Effector CD8-positive, alpha-beta T cell (primary cell): ENCODE results near the gene LTC4S.
A peak's percentile ranks its signal among the peaks of the same experiment; 100 is the strongest.

Experiments
- DNase-seq: peaks from one replicate; lab custom pipeline; 2025; lab: John Stamatoyannopoulos, UW

The LTC4S gene

GRCh38 chr5:179812135-179812825 lies 18.5 kb downstream of the LTC4S start:
- no peak for DNase-seq

- no peak for DNase-seq
These were observed 19.3 kb downstream of the LTC4S start for GRCh38 chr5:179812997-179813607.

- DNase-seq = no peak
These were observed 20.3 kb downstream of the LTC4S start for GRCh38 chr5:179814090-179814489.

- DNase-seq = no peak
These were observed 21.9 kb downstream of the LTC4S start for GRCh38 chr5:179815491-179816249.

- DNase-seq = no peak
These were observed 22.6 kb downstream of the LTC4S start for GRCh38 chr5:179816401-179816795.

- no peak for DNase-seq
These were observed 23.1 kb downstream of the LTC4S start for GRCh38 chr5:179816796-179817469.

- DNase-seq = no peak
These were observed 23.7 kb downstream of the LTC4S start for GRCh38 chr5:179817470-179817840.

- no peak for DNase-seq
These were observed 24.3 kb downstream of the LTC4S start for GRCh38 chr5:179817890-179818745.

GRCh38 chr5:179818746-179819295 lies 25.0 kb downstream of the LTC4S start:
- DNase-seq = peak; percentile 73

- no peak for DNase-seq
These were observed 25.7 kb downstream of the LTC4S start for GRCh38 chr5:179819296-179820126.

- no peak for DNase-seq
These were observed 26.3 kb downstream of the LTC4S start for GRCh38 chr5:179820127-179820482.

- peak; percentile 71 for DNase-seq
These were observed 26.9 kb downstream of the LTC4S start, which contains the start of gene SQSTM1 for GRCh38 chr5:179820483-179821297. Gene SQSTM1 (plus strand): TSS chr5:179820905. CDS start chr5:179820937, 32 bp downstream.

GRCh38 chr5:179821298-179822058 lies 27.7 kb downstream of the LTC4S start:
- DNase-seq = peak; percentile 78

GRCh38 chr5:179822059-179822432 lies 28.3 kb downstream of the LTC4S start:
- no peak for DNase-seq

GRCh38 chr5:179822444-179822990 lies 28.7 kb downstream of the LTC4S start:
- no peak for DNase-seq

GRCh38 chr5:179823937-179824744 lies 30.4 kb downstream of the LTC4S start:
- DNase-seq = no peak

GRCh38 chr5:179824745-179825112 lies 30.9 kb downstream of the LTC4S start:
- no peak for DNase-seq
